Panc1 (cell line): Measurements from ENCODE around the gene CD244.

Experiments used
- CTCF ChIP-seq: fragments of 450-650 bp; IDR thresholded peaks from 2 replicates; pipeline ENCODE4 v1.5.1; 2017; ENCODE audit warnings: mild to moderate bottlenecking
- REST ChIP-seq, 2 experiments: IDR thresholded peaks; 2 replicates each; pipeline ENCODE4 v1.6.1; 2011 to 2012; ENCODE audit warnings: low read depth in 2 of 2, control low read depth in 1 of 2, low read length in 1 of 2, mild to moderate bottlenecking in 1 of 2, moderate library complexity in 1 of 2; ENCODE audit not compliant: insufficient read depth in 1 of 2
- TCF7L2 ChIP-seq: IDR thresholded peaks from 2 replicates; pipeline ENCODE4 v1.6.1; 2011; ENCODE audit warnings: mild to moderate bottlenecking, low read depth, low read length, inconsistent platforms

- TF ChIP-seq REST (IDR thresholded peaks at IDR 0.05; ENCODE audit: insufficient read depth in 1 of 2, low read depth in 2 of 2, low read length in 1 of 2) (no peak), CTCF (no peak), TCF7L2 (no peak)
Measured at GRCh38 chr1:160887071-160887470, 24.4 kb upstream of the CD244 start.
